Stimulated activated CD8-positive, alpha-beta memory T cell treated with anti-CD3 and anti-CD28 coated beads, Interleukin-15, amount 100 ng/mL, for 48 hours (primary cell): ENCODE data around the gene BID.

Experiments
- DNase-seq, 2 donors: peaks; one replicate each; pipeline ENCODE4 v3.0.0-alpha.2; 2020; ENCODE audit warnings: low read depth in 2 of 2

Gene BID

DNA sequence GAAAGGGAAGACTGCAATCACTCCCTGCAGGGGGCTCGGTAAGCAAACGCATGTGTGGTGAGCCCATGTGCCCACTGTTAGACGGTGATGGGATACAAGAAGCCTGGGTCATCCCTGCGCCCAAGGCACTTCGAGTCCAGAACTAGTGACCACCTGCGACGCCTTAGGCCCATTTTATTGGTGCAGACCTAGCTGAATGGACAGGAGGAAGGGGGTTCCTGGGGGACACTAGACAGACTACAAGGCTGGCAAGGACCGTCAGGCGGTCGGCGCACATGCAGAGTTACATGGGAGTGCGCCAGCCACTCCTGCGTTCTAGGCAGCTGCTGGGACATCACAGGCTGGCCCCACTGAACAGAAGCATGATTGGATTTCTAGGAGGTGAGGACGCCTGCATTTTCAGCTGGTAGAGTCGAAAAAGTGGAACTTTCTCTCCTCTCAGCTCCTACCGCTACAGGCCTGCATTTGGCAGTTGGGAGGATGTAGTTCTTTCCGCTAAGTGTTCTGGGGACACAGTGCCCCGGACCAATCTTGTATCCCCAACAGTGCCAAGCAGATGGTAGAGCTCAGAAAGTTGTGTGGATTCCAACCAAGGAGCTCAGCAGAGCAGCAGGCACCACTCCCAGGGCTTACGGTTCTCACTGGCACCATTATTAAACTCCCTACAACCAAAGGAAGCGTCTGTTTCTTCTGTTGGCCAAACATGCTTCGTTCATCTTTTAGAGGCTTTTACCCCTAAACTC, 35.7 kb downstream of the BID start:
- DNase-seq = no peak

DNA sequence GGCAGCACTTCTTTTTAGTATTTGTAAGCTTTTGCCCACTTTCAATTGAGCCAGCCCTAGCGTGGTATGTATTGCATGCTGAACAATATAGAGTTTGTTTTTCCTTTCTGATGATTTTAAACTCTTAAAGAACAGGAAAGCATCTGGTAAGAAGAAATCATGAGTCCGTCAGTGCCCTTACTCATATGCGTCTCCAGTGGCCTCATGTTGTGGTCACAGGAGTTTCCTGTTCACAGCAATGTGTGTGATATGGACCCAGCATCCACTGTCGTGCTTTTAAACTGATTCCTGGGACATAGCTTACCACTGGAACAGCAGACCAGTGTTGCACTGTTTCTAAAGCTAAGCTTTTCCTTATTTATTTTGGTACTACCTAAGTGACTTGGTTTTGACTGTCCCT, 40.1 kb downstream of the BID start:
- DNase-seq = peak; percentile 15 to 21

DNA sequence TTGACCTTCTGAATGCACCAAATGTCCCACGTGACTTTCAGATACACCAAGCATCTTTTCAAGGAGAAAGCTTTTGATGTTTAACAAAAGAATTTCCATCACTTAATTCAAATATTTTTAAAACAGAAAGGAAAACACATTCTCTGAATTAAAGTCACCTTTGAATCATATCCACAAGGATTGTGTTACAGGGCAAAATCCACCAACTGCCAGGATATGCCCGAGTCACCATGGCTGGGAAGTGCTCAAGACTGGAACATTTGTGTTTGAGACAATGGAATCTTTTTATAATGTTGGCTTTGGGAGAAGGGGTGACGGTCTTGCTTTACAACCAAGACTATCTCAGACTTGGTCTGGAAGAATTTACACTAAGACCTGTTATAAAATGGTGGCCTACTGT, 40.8 kb downstream of the BID start:
- no peak for DNase-seq

DNA sequence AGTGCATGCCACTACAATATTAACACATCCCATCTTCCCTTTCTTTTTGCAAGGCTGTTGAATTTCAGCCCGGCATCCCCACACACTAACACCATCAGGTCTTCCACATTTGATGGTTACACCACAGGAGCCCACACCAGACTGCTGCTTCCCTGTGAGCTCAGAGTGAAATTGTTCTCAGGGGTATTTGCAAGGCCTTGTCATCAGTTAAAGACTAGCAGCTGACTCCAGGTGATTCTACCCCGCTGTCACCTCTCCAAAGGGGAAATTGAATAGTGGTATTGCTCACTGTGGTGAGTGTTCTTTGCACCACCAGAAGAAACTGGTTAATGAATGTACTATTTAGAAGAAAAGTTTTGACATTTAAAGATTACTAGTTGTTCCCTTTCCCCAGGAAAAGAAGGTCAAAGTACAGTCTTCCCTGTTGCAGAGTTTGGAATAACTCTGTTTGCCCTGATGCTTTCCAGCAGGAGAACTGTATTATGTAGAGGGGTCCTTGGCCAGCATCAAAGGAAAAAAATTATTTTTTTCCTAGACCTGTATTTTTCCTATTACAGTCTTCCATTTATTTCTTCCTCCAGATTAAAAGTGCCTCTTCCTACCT, 41.9 kb downstream of the BID start:
- no peak for DNase-seq

DNA sequence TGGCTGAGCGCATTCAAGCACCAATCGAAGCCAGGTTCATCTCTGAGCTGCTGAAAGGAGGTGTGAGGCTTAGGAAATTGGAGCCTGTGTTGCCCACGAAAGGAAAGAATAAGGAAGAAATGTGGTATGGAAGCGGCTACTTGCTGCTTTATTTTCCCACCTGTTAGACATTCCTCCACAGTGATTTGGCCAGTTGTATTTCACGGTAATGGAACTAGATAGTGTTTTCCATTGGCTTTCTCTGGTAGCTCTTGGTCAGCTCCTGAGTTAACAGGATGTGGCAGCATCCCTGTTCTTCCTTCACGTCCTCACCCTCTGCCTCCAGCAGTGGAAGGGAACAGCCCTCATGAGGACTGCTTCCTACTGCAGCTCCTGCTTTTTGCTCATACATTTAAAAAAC, 44.7 kb downstream of the BID start:
- DNase-seq = no peak

DNA sequence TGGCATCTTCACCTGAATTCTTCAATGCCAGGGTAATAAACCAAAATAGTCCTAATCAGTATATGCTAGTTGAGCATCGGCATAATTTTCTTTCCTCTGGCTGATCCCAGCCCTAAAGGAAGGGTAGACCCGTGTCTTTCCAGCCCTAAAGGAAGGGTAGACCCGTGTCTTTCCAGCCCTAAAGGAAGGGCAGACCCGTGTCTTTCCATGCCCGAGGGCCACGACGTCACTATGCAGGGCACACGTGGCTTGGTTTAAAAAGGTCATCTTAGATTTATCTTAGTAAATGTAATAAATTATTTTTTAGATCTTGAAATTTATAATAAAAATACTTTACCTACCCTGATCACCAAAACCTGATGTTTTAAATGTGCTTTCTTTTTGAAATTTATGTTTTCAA, 45.5 kb downstream of the BID start:
- DNase-seq = no peak

DNA sequence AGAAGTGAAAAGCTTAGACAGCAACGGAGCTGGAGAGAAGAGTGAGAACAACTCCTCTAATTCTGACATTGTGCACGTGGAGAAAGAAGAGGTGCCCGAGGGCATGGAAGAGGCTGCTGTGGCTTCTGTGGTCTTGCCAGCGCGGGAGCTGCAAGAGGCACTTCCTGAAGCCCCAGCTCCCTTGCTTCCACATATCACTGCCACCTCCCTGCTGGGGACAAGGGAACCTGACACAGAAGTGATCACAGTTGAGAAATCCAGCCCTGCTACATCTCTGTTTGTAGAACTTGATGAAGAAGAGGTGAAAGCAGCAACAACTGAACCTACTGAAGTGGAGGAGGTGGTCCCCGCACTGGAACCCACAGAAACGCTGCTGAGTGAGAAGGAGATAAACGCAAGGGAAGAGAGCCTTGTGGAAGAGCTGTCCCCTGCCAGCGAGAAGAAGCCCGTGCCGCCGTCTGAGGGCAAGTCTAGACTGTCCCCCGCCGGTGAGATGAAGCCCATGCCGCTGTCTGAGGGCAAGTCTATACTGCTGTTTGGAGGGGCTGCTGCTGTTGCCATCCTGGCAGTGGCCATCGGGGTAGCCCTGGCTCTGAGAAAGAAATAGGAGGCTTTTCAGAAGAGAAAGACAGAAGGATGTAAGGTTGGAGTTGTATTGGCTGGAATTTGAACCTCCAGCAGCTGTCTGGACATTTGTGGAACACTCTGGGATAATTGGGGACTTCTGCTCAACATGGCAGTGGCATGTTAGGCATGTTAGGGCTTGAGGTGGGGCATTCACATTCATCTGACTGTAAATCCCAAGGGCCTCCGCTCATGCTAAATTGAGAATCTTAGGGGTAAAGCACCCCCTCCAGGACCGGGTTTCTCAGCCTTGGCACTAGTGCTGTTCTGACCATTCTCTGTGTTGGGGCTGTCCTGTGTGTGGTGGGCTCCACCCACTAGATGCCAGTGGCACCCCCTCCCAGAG, 47.1 kb downstream of the BID start:
- no peak for DNase-seq

DNA sequence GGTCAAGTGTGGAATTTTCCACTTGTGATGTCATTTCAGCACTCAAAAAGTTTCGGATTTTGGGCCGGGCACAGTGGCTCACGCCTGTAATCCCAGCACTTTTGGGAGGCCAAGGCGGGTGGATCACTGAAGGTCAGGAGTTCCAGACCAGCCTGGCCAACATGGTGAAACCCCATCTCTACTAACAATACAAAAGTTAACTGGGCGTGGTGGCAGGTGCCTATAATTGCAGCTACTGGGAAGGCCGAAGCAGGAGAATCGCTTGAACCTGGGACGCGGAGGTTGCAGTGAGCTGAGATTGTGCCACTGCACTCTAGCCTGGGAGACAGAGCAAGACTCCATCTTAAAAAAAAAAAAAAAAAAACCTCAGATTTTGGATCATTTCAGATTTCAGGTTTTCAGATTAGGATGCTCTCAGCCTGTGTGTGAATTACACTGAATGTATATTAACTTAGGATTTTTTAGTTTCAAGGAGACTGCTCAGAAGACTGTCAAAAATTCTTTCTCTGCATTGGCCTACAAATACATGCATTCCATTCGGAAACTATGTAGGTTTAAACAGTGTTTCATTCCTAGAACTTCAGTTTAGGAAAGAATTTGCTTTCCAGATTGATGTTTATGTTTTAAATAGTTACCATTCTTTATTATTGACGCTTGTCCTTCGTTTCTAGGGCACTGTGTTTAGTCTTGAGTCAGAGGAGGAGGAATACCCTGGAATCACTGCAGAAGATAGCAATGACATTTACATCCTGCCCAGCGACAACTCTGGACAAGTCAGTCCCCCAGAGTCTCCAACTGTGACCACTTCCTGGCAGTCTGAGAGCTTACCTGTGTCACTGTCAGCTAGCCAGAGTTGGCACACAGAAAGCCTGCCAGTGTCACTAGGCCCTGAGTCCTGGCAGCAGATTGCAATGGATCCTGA, 48.0 kb downstream of the BID start:
- DNase-seq = no peak

DNA sequence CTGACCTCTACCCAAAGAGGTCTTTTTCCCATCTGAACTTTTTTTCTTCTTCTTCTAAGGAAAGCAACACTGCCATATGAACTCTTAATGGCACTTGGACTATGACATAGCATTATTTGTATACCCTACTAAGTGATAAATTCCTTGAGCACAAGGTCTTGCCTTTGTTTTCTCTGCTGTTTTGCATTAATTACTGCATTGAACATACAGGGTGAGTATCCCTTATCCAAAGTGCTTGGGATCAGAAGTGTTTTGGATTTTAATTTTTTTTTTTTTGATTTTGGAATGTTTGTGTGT, 48.8 kb downstream of the BID start:
- DNase-seq = no peak

DNA sequence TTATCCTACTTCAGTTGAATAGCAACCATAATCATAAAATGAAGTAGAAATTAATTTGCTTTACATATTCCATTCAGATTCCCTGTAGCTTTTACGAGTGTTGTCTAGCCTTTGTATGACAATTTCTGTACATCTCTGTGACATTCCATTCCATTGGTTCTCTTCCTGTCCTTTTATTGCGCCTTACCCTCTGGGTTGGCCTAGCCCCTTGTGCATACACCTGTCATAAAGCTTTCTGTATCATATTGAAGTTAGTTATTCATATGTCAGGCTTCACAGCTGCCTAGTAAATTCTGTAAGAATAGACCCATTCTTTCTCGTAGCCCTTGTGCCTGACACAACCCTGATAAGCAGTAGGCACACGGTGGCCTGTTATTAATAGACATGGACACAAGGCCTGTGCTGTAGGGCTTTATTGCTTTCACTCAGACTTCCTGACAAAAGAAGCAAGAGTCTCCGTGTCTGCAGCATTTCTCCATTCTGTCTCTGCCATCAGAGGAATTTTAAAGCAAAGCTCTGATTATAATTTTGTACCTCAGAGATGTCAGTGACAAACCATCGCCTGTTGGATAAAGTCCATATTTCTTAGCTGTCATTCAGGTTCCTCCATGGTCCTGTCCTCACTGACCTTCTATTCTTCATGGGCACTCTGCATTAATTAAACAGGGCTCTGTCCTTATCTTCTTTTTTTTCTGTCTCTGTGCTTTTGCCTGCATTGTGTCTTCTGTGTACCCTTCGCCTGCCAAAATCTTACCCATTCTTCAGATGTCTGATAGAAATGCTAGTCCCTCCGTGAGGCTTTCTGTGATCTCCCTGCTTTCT, 49.4 kb downstream of the BID start:
- DNase-seq = no peak

DNA sequence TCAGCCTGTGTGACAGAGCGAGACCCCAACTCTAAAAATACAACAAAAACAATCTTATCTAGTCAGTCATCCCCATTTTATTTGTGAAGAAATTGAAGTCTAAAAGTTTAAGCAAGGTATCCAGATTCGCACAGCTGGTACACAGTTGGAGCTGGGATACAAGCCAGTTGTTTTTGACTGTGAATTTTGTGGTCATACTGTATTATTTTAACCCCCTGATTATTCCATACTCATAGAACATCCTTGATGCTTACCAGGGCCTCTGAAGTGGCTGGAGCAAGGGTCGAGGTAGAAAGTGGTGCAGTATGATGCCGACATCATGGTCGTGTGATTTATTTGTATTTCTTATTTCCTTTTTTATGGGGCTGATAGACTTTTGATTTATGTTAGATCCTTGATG, 50.0 kb downstream of the BID start:
- DNase-seq = no peak

DNA sequence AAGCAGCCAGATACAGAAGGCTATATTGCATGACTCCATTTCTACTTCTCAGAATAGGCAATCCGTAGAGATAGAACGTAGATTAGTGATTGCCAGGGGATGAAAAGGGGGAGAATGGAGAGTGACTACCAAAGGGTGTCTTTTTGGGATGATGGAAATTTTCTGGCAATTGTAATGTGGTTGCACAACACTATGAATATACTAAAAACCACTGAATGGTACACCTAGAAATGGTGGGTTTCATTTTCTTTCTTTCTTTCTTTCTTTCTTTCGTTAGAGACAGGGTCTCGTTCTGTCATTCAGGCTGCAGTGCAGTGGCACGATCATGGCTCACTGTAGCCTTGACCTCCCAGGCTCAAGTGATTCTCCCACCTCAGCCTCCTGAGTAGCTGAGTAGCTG, 54.4 kb downstream of the BID start:
- DNase-seq = no peak

DNA sequence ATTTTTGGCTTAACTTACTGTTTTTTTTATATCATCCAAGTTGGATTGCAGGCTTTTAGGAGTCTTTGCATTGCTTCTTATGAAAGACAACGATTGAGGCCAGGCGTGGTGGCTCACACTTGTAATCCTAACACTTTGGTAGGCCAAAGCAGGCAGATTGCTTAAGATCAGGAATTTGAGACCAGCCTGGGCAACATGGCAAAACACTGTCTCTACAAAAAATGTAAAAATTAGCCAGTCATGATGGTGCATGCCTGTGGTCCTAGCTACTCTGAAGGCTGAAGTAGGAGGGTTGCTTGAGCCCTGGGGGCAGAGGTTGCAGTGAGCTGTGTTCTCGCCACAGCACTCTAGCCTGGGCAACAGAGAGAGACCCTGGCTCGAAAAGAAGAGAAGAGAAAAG, 56.6 kb downstream of the BID start:
- no peak for DNase-seq

DNA sequence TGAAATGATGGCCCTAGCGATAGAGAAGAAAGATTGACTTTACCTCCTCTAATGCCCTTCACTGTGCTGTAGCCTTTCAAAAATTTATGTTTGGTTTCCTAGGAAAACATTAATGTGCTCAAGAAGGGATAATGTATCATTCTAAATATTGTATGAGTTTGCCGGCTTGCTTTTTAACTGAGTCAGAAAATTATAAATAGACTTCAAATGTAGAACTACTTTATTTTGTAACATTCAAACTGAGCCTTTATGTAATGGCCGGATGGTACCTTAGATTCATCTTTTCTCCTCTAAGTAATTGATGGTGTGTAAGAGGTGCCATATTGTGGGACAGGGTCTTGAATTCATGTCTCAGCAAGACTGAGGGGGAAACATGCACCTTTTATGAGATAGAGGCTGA, 57.7 kb downstream of the BID start:
- DNase-seq = no peak

DNA sequence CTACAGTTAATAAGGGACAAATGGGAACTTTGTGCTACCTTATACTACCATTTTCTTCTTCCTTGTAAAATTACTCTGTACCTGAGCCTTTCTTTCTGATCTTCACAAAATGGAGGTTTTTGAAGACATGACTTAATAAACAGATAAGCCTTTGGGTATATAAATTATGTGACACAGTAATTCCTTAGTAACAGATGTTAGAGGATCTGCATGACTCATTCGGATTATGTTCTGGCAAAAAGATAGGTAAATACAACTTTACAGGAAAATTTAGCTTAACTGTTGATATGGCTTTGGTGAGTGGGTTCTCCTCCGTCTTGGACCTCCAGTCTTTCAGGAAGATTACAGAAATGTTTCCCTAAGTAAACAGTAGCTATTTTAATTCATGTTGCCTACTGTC, 61.8 kb downstream of the BID start:
- no peak for DNase-seq

DNA sequence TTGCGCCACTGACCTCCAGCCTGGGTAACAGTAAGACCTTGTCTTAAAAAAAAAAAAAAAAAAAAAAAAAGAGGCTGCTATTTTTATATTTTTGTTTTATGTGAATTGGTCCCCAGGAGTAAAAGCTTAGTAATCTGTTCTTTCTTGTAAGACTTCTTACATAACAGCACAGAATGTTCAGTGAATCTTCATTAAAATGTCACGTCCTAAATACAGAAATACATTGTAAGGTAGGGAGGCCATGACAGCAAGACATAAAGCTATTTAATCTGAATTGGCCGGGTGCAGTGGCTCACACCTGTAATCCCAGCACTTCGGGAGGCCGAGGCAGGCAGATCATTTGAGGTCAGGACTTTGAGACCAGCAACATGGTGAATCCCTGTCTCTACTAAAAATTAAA, 64.2 kb downstream of the BID start:
- no peak for DNase-seq

DNA sequence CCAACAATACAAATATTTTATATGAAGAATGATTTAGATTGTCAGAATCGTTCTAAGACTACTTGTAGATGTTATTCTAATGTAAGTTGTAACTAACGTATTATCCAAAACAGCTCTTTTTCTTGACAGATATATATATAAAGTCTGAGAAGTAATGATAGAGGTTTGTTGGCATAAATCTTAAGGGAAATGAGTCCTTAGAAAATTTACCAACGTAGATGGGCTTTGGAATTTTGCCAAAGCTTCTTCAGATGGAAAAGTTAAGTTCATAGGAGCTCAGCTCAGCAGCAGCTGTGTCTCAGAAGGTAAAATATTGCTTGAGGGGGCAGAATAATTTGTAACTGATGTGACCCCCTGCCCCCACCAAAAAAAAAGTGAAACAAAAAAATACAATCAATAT, 66.7 kb downstream of the BID start:
- no peak for DNase-seq

DNA sequence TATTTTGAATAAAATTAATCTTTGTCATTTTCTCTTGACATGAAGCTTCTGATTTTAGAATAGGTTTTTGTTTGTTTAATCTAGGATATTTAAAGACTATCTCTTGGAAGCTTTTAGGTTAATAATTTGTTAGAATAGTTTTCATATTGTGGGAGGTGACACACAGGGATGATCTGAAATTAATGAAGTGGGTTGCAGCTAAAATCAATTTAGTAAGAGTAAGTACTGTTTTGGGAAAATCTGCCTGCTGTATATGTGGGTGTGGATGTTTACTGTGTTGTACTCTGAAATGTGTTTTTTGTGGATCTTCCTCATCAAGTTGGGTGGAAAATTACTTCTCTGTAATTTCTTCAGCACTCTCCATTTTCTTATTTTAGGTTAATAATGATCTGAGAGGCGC, 67.3 kb downstream of the BID start:
- DNase-seq = no peak

DNA sequence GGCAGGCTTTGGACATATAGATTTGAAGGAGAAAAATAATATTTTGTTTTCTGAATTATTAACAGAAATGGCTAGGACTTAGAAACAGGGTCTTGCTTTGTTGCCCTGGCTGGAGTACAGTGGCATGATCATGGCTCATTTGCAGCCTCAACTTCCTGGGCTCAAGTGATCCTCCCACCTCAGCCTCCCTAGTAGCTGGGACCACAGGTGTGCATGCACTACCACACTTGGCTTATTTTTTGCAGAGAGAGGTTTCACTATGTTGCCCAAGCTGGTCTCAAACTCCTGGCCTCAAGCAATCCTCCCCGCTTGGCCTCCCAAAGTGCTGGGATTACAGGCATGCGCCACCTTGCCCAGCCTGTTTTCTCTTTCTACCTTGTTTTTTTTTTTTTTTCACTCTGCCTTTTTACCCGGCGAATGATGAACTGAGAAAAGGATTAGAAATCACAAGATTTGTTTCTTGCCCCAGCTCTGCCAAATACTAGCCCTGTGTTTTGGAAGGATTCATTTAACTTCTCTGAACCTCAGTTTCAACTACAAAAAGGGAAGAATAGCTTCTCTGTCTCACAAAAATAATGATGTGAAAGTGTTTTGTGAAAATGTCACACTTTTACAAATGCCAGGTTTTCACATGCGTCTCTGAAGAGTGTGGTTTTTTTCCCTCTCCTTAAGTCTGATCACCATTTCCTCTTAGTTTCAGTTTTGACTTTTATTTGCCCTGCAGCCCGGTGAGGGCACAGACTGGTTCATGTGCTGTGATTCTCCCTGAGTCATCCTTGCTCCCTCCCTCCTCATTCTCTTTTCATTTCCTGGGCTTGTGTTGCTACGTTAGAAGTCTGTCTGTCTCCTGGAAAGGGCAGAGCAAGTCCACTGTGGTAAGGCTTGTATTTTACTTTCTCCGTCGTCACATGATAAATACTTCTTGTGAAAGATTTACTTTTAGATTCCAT, 68.0 kb downstream of the BID start:
- peak; percentile 18 to 25 for DNase-seq

DNA sequence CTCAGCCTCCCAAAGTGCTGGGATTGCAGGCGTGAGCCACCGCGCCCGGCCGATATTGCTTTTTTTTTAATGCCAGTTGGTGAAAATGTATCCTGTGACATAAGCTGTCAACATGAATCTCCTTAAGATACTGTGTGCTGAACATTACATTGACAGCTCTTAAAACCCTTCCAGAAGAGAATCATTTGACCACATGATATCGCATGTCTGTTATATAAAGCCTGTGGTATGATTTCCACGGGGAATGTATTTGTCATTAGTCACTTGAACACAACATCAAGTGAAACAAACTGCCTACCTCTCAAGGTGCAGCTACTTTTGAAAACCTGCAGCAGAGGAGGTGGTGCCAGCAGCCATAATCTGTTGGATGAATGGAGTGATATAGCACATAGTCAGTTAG, 68.7 kb downstream of the BID start:
- DNase-seq = no peak
